Loucy (cell line): ENCODE measurements around the gene SCT.

Source experiments
- H2AFZ ChIP-seq: fragments of 200-600 bp; sonication (generic); 2 replicates; pipeline ENCODE4 v1.6.0; 2016; ENCODE audit warnings: antibody characterized with exemption, mild to moderate bottlenecking, low read length, moderate library complexity
- H3F3A ChIP-seq: fragments of 200-600 bp; 2 replicates; pipeline ENCODE4 v1.6.0; 2016; ENCODE audit warnings: antibody characterized with exemption, low read depth, mild to moderate bottlenecking
- H3K27me3 ChIP-seq: fragments of 200-600 bp; sonication (generic); 2 replicates; pipeline ENCODE4 v1.6.1; 2014; ENCODE audit warnings: low read length, mild to moderate bottlenecking; ENCODE audit not compliant: insufficient read depth, poor library complexity, severe bottlenecking
- H3K36me3 ChIP-seq: fragments of 200-600 bp; sonication (generic); 2 replicates; pipeline ENCODE4 v1.6.1; 2016; ENCODE audit warnings: low read length; ENCODE audit not compliant: insufficient read depth
- H3K4me1 ChIP-seq: fragments of 200-600 bp; sonication (generic); 2 replicates; pipeline ENCODE4 v1.5.1; 2014; ENCODE audit warnings: low read length, mild to moderate bottlenecking; ENCODE audit not compliant: insufficient read depth, poor library complexity, severe bottlenecking
- H3K4me2 ChIP-seq: fragments of 200-600 bp; sonication (generic); 2 replicates; pipeline ENCODE4 v1.6.0; 2014; ENCODE audit warnings: antibody characterized with exemption, low read length, low read depth, mild to moderate bottlenecking; ENCODE audit not compliant: poor library complexity, severe bottlenecking
- H3K4me3 ChIP-seq: fragments of 200-600 bp; sonication (generic); 2 replicates; pipeline ENCODE4 v1.5.1; 2014; ENCODE audit warnings: low read length, mild to moderate bottlenecking, mixed read lengths; ENCODE audit not compliant: poor library complexity, severe bottlenecking
- H3K79me2 ChIP-seq: fragments of 200-600 bp; sonication (generic); 2 replicates; pipeline ENCODE4 v1.6.1; 2014; ENCODE audit warnings: low read length; ENCODE audit not compliant: insufficient read depth
- H3K9ac ChIP-seq: fragments of 200-600 bp; sonication (generic); 2 replicates; pipeline ENCODE4 v1.6.0; 2014; ENCODE audit warnings: mild to moderate bottlenecking, low read depth, low read length, moderate library complexity; ENCODE audit not compliant: poor library complexity, severe bottlenecking
- H3K9me2 ChIP-seq: fragments of 200-600 bp; sonication (generic); replicated peaks from 2 replicates; pipeline ENCODE4 v1.6.1; 2016; ENCODE audit warnings: low read depth, low read length, mixed read lengths
- H3K9me3 ChIP-seq: fragments of 200-600 bp; sonication (generic); 2 replicates; pipeline ENCODE4 v1.6.1; 2014; ENCODE audit warnings: mild to moderate bottlenecking, antibody characterized with exemption, low read length, low read depth; ENCODE audit not compliant: insufficient read depth
- H4K20me1 ChIP-seq: fragments of 200-600 bp; sonication (generic); 2 replicates; pipeline ENCODE4 v1.6.0; 2014; ENCODE audit warnings: antibody characterized with exemption, low read length, mild to moderate bottlenecking; ENCODE audit not compliant: insufficient read depth, poor library complexity, severe bottlenecking
- EZH2phosphoT487 ChIP-seq: fragments of 200-600 bp; IDR thresholded peaks from 2 replicates; pipeline ENCODE4 v1.6.1; 2018; ENCODE audit warnings: antibody characterized with exemption, mild to moderate bottlenecking, moderate library complexity, borderline replicate concordance
- TF ChIP-seq, protein P1 (sequence below): fragments of 200-600 bp; sonication (generic); conservative IDR thresholded peaks from 2 replicates; pipeline ENCODE4 v1.5.1; 2014; ENCODE audit warnings: mild to moderate bottlenecking, antibody characterized with exemption, low read length

Gene SCT

DNA sequence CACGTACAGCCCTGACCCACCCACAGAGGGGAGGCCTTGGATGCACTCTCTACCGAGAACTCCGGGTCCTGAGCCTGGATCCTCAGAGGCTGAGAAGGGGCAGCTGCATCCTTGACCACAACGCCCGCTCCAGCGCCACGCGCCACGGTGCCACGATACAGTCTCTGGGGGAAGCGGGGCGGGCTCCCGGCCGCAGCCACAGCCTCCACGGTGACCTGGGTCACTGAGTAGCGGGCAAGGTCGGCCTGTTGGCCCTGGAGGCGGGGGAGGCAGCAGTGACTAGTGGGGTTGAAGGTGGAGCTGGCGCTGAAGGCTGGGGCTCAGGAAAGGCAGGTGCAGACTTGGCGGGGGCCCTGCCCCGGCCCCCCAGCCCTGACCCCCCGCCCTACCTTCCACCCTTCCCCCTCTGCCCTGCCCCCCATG is 7.3 kb downstream of the SCT start:
- no peak overlapping the region for H3K9ac ChIP-seq
- H3K4me2 ChIP-seq: no peak overlapping the region
- no peaks in the 10 kb centered on the region for H3K79me2 ChIP-seq
- H3F3A ChIP-seq: no peaks in the 10 kb centered on the region
- no peaks in the 10 kb centered on the region for H3K36me3 ChIP-seq
- no peak for TF ChIP-seq EZH2phosphoT487
- TF ChIP-seq, protein P1, sequence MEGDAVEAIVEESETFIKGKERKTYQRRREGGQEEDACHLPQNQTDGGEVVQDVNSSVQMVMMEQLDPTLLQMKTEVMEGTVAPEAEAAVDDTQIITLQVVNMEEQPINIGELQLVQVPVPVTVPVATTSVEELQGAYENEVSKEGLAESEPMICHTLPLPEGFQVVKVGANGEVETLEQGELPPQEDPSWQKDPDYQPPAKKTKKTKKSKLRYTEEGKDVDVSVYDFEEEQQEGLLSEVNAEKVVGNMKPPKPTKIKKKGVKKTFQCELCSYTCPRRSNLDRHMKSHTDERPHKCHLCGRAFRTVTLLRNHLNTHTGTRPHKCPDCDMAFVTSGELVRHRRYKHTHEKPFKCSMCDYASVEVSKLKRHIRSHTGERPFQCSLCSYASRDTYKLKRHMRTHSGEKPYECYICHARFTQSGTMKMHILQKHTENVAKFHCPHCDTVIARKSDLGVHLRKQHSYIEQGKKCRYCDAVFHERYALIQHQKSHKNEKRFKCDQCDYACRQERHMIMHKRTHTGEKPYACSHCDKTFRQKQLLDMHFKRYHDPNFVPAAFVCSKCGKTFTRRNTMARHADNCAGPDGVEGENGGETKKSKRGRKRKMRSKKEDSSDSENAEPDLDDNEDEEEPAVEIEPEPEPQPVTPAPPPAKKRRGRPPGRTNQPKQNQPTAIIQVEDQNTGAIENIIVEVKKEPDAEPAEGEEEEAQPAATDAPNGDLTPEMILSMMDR: no peak
- H4K20me1 ChIP-seq: peaks cover 2% of the 10 kb centered on the region
- H3K9me2 ChIP-seq: no peaks in the 10 kb centered on the region
- H3K9me3 ChIP-seq: no peaks in the 10 kb centered on the region
- H3K4me3 ChIP-seq: no peak overlapping the region
- no peaks in the 10 kb centered on the region for H3K27me3 ChIP-seq
- peaks cover 4% of the 10 kb centered on the region for H3K4me1 ChIP-seq
- H2AFZ ChIP-seq: no peak overlapping the region

DNA sequence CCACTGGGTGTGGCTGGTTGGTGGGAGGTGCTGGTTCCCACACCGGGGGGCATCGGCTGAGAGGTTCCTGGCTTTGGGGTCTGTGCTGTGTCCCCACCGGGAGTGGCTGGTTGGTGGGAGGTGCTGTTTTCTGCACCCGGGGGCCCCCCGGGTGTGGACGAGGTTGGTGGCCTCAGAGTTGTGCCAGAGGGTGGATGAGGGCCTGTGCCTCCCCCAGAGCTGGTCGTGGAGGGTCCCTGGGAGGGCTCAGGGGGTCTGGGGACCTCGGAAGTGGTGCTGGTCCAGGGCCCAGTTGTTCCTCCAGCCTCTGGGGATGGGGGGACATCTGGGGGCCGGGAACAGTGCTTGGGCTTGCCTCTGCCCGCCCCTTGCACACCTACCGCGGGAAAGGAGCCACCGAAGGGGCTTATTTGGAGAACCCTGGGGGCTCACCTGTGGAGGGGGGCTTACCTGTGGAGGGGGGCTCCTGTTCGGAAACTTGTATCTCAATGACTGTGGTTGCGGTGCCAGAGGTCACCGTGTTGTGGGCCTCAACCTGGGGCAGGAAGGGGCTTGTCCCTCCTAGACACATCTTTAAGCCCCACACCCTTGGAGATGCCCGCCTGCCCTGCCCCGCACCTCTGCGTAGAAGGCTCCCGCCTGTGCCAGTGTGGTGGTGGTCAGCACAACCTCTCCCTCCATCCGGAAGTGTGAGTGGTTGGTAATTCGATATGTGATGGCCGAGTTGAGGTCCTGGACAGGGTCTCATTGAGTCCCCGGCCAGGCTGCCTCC is 7.9 kb downstream of the SCT start:
- H3K4me2 ChIP-seq: no peak overlapping the region
- H4K20me1 ChIP-seq: peaks cover 5% of the 10 kb centered on the region
- no peak overlapping the region for H3K4me3 ChIP-seq
- H3K79me2 ChIP-seq: no peaks in the 10 kb centered on the region
- H3F3A ChIP-seq: no peaks in the 10 kb centered on the region
- no peak overlapping the region for H3K9ac ChIP-seq
- TF ChIP-seq, protein P1: no peak
- no peak for TF ChIP-seq EZH2phosphoT487
- H3K36me3 ChIP-seq: no peaks in the 10 kb centered on the region
- peaks cover 4% of the 10 kb centered on the region for H3K4me1 ChIP-seq
- H3K9me2 ChIP-seq: no peaks in the 10 kb centered on the region
- no peak overlapping the region for H2AFZ ChIP-seq
- H3K9me3 ChIP-seq: no peaks in the 10 kb centered on the region
- no peaks in the 10 kb centered on the region for H3K27me3 ChIP-seq

DNA sequence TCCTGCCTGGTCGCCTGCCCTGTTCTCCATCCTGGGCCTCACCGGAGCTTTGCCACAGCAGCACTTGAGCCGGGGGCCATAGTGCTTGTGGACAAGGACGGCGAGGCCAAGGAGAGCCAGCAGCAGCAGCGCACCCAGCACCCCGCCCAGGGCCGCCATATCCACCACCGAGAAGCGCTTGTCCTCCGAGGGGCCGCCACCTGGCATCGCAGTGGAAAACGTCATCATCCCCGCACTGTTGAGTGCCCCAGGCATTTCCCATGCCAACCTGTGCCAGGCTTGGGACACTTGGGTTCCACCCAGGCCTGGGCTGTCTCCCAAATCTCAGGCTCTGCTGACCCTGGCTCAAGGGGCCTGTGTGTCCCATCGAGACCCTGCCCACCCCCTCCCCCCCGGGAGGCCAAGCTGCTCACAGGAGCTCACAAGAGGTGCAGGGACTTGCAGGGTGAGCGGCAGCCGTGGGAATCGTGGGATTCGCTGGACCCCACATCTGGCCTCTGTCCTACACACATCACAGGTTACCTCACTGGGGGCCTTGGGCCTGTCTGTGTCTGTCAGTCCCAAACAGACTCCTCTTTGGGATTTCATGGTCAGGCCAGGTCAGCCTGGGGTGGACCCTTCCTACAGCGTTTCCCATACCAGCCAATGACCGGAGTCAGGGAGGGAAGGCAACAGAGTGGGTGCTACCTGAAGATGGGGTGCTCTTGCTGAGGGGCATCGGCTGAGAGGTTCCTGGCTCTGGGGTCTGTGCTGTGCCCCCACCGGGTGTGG is 8.9 kb downstream of the SCT start:
- H3K27me3 ChIP-seq: no peaks in the 10 kb centered on the region
- H3F3A ChIP-seq: no peaks in the 10 kb centered on the region
- no peak for TF ChIP-seq EZH2phosphoT487
- TF ChIP-seq, protein P1: no peak
- H3K4me2 ChIP-seq: no peak overlapping the region
- H3K36me3 ChIP-seq: peaks cover 3% of the 10 kb centered on the region; the same call in 1 of the 2 replicates
- H3K79me2 ChIP-seq: no peaks in the 10 kb centered on the region
- peaks cover 5% of the 10 kb centered on the region for H4K20me1 ChIP-seq
- H3K4me3 ChIP-seq: no peak overlapping the region
- no peak overlapping the region for H2AFZ ChIP-seq
- no peak overlapping the region for H3K9ac ChIP-seq
- H3K9me3 ChIP-seq: no peaks in the 10 kb centered on the region
- H3K9me2 ChIP-seq: no peaks in the 10 kb centered on the region
- H3K4me1 ChIP-seq: peaks cover 4% of the 10 kb centered on the region
